Activated naive CD4-positive, alpha-beta T cell treated with anti-CD3 and anti-CD28 coated beads, Interleukin-2, amount 50 U/mL, for 16 hours (primary cell): ENCODE results near the gene MTMR8.

Source experiments
- DNase-seq: peaks from one replicate; pipeline ENCODE4 v3.0.0-alpha.2; 2020

MTMR8 gene

GRCh38 chrX:64291123-64291522 lies 104.1 kb downstream of the MTMR8 start:
- no peak for DNase-seq

GRCh38 chrX:64265265-64265664 lies 130.0 kb downstream of the MTMR8 start:
- DNase-seq = no peak

- DNase-seq = no peak
Observed at GRCh38 chrX:64230123-64230970, 164.9 kb downstream of the MTMR8 start, which contains the start of gene ASB12. TSS of gene ASB12 (minus strand) at chrX:64230607. CDS start at chrX:64225650, 4,957 bp downstream.

- no peak for DNase-seq
Observed at GRCh38 chrX:64229154-64229553, 166.1 kb downstream of the MTMR8 start.
